GM23338 (cell line): ENCODE measurements around the gene CLDN19. TPM values are rescaled to one million over a fixed set of nuclear protein-coding genes. Genes with fewer than 3 reads are reported as not detected.

Source experiments
- CREB1 ChIP-seq: fragments of 250-450 bp; sonication (Bioruptor Pico); IDR thresholded peaks from 2 replicates; pipeline ENCODE4 v1.5.0; 2020; ENCODE audit warnings: low read depth, mild to moderate bottlenecking, moderate library complexity
- ETS1 ChIP-seq: IDR thresholded peaks from 2 replicates; pipeline ENCODE4 v1.6.1; 2016; ENCODE audit warnings: antibody characterized with exemption
- EZH2 ChIP-seq: fragments of 200-600 bp; sonication (generic); IDR thresholded peaks from one replicate; pipeline ENCODE4 v1.8.0; 2017; ENCODE audit warnings: antibody characterized with exemption, mild to moderate bottlenecking, low read depth; ENCODE audit not compliant: unreplicated experiment
- JUNB ChIP-seq: IDR thresholded peaks from one replicate; pipeline ENCODE4 v1.6.1; 2016; ENCODE audit warnings: antibody characterized with exemption; ENCODE audit not compliant: unreplicated experiment
- NANOG ChIP-seq: IDR thresholded peaks from 2 replicates; pipeline ENCODE4 v1.6.1; 2016; ENCODE audit warnings: antibody characterized with exemption, borderline replicate concordance
- POLR2AphosphoS5 ChIP-seq: IDR thresholded peaks from 2 replicates; pipeline ENCODE4 v1.6.1; 2016; ENCODE audit warnings: antibody characterized with exemption, low read depth
- ZNF114 ChIP-seq: fragments of 250-450 bp; sonication (Bioruptor Pico); IDR thresholded peaks from 2 replicates; pipeline ENCODE4 v1.5.0; 2020; ENCODE audit warnings: mild to moderate bottlenecking, moderate library complexity
- ZNF331 ChIP-seq: fragments of 250-450 bp; sonication (Bioruptor Pico); IDR thresholded peaks from 2 replicates; pipeline ENCODE4 v1.5.0; 2020; ENCODE audit warnings: low read depth, mild to moderate bottlenecking, moderate library complexity
- ZNF462 ChIP-seq: fragments of 250-450 bp; sonication (Bioruptor Pico); IDR thresholded peaks from 2 replicates; pipeline ENCODE4 v1.5.0; 2020; ENCODE audit warnings: mild to moderate bottlenecking, moderate library complexity
- polyA plus RNA-seq: library from polyadenylated mRNA; unstranded; fragments of >200 nt; fragmentation: Nextera tagmentation; extraction: Ambion mirVana; gene quantifications from 2 replicates; pipeline ENCODE4 v1.2.1, GENCODE V29; 2016
- total RNA-seq: library from RNA; depleted of rRNA; stranded (reverse); fragments of >200 nt; shearing (Covaris generic); gene quantifications from 2 replicates; pipeline ENCODE4 v1.2.3, GENCODE V29; 2014
- TF ChIP-seq, protein P1 (sequence below), 2 experiments: fragments of 200-600 bp in 1 of 2; sonication (generic) in 1 of 2; conservative IDR thresholded peaks; 2 replicates each; pipeline versions ENCODE4 v1.5.1 to v1.6.1; 2016 to 2017; ENCODE audit warnings: antibody characterized with exemption in 2 of 2, low read depth in 2 of 2, mild to moderate bottlenecking in 2 of 2, moderate library complexity in 1 of 2

The CLDN19 gene
- total and polyA plus RNA-seq, 2 experiments from 2014 or later = 2.6 to 12.8 TPM

DNA sequence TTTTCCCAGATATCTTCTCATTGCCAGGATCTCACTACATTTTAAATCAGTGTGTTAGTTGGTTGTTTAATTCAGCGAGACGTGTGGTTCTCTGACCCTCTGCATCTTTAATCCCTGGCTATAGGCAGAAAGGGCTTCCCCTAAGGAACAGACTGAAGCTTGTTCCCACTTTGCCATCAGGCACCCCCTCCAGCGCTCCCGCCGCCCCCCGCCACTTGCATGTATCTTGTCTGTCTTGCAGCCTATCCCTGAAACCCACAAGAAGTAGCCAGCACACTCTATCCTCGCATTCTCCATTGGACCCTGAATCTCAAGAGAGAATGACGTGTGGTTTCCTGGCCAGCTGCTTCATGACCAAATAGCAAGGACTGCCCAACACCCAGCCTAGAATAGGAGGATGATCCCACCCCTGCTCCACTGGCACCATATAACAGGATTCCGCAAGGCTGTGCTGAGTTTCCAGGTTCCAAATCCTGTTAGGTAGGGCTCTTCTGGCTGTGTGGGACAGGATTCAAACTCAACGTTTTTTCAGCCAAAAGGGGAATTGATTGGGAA lies 7.8 kb downstream of the CLDN19 start (continued):
- TF ChIP-seq ZNF462 (no peak), ZNF114 (CRISPR knock-in tag) (no peak), EZH2 (no peak), NANOG (no peak), ETS1 (no peak), POLR2AphosphoS5 (no peak), JUNB (no peak), CREB1 (CRISPR knock-in tag) (no peak), ZNF331 (CRISPR knock-in tag) (no peak)
- TF ChIP-seq, protein P1, sequence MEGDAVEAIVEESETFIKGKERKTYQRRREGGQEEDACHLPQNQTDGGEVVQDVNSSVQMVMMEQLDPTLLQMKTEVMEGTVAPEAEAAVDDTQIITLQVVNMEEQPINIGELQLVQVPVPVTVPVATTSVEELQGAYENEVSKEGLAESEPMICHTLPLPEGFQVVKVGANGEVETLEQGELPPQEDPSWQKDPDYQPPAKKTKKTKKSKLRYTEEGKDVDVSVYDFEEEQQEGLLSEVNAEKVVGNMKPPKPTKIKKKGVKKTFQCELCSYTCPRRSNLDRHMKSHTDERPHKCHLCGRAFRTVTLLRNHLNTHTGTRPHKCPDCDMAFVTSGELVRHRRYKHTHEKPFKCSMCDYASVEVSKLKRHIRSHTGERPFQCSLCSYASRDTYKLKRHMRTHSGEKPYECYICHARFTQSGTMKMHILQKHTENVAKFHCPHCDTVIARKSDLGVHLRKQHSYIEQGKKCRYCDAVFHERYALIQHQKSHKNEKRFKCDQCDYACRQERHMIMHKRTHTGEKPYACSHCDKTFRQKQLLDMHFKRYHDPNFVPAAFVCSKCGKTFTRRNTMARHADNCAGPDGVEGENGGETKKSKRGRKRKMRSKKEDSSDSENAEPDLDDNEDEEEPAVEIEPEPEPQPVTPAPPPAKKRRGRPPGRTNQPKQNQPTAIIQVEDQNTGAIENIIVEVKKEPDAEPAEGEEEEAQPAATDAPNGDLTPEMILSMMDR (conservative IDR thresholded peaks at IDR 0.05; ENCODE audit: low read depth in 2 of 2) = no peak
